HCT116 (cell line): ENCODE results near the gene ARHGAP18. TPM values are rescaled to one million over a fixed set of nuclear protein-coding genes. Genes with fewer than 3 reads are reported as not detected.

ENCODE experiments used
- ATAC-seq: fragments of 200-7000 bp; cut with Tn5 transposase; 2 replicates; pipeline ENCODE4 v1.9.1; 2020; ENCODE audit warnings: mild to moderate bottlenecking, moderate library complexity
- BruUV-seq: library from RNA; stranded (reverse); fragments of 400-500 nt; replicated peaks from 2 replicates; lab custom pipeline; 2021; lab: Mats Ljungman, UMichigan
- CTCF ChIA-PET: fragments of 300-600 bp; sonication (Branson Sonifier 250); formaldehyde crosslinking; loops from one replicate; lab custom pipeline; 2021; ENCODE audit warnings: antibody characterized with exemption; lab: Charles Lee
- POLR2A ChIA-PET: fragments of 300-600, 350-600 bp; sonication (Branson Sonifier 250); formaldehyde crosslinking; loops from one replicate; lab custom pipeline; 2021; ENCODE audit warnings: antibody characterized with exemption; lab: Charles Lee
- RAD21 ChIA-PET, 2 experiments: fragments of 300-600 bp; sonication (Branson Sonifier 250); formaldehyde crosslinking; loops; one replicate each; lab custom pipeline; 2023; ENCODE audit warnings: low total read pairs in 2 of 2; ENCODE audit not compliant: uncharacterized antibody in 2 of 2, unreplicated experiment in 2 of 2, low non-redundant PET in 1 of 2; lab: Charles Lee
- DNase-seq: peaks from one replicate; pipeline ENCODE4 v3.0.0-alpha.2; 2010; ENCODE audit warnings: low read depth, low spot score
- H2AFZ ChIP-seq: fragments of 200-600 bp; shearing (Covaris generic), sonication (generic); 2 replicates; pipeline ENCODE4 v1.6.1; 2017; ENCODE audit warnings: low read depth, mixed run types, mixed read lengths, antibody characterized with exemption, low read length; ENCODE audit not compliant: poor library complexity, severe bottlenecking
- H3K27ac ChIP-seq: 2 replicates; pipeline ENCODE4 v1.5.1; 2012; ENCODE audit warnings: low read depth, low read length
- H3K27me3 ChIP-seq: fragments of 200-600 bp; sonication (generic); 2 replicates; pipeline ENCODE4 v1.6.1; 2016; ENCODE audit warnings: mixed run types, low read length, mixed read lengths; ENCODE audit not compliant: insufficient read depth
- H3K36me3 ChIP-seq, 2 experiments: fragments of 200-500 bp in 1 of 2; fragments of 200-600 bp in 1 of 2; sonication (Bioruptor generic) in 1 of 2; sonication (generic) in 1 of 2; 2 replicates each; pipeline versions ENCODE4 v1.5.1 to v1.6.1; 2014 to 2016; ENCODE audit warnings: low read length in 2 of 2, inconsistent platforms in 1 of 2, mixed read lengths in 1 of 2, mixed run types in 1 of 2; ENCODE audit not compliant: insufficient read depth in 2 of 2, control insufficient read depth in 1 of 2
- H3K4me1 ChIP-seq, 2 experiments: fragments of 200-600 bp in 1 of 2; sonication (generic) in 1 of 2; 2 replicates each; pipeline versions ENCODE4 v1.5.1 to v1.6.1; 2012 to 2017; ENCODE audit warnings: low read length in 2 of 2, inconsistent platforms in 1 of 2, mild to moderate bottlenecking in 1 of 2, mixed read lengths in 1 of 2, mixed run types in 1 of 2, moderate library complexity in 1 of 2; ENCODE audit not compliant: insufficient read depth in 2 of 2, control insufficient read depth in 1 of 2
- H3K4me2 ChIP-seq: fragments of 200-600 bp; sonication (generic); 2 replicates; pipeline ENCODE4 v1.6.1; 2017; ENCODE audit warnings: mixed run types, low read length, mixed read lengths
- H3K4me3 ChIP-seq, 2 experiments: fragments of 200-600 bp in 1 of 2; sonication (generic) in 1 of 2; replicated peaks in 1 of 2; 2 replicates each; pipeline ENCODE4 v1.5.1; 2011 to 2016; ENCODE audit warnings: low read length in 2 of 2, control low read depth in 1 of 2, low read depth in 1 of 2, mild to moderate bottlenecking in 1 of 2, mixed read lengths in 1 of 2, mixed run types in 1 of 2
- H3K79me2 ChIP-seq: fragments of 200-600 bp; sonication (generic); 2 replicates; pipeline ENCODE4 v1.6.1; 2017; ENCODE audit warnings: mild to moderate bottlenecking, mixed run types, low read length, moderate library complexity, mixed read lengths; ENCODE audit not compliant: insufficient read depth
- H3K9ac ChIP-seq: fragments of 200-600 bp; sonication (generic); 2 replicates; pipeline ENCODE4 v1.6.1; 2016; ENCODE audit warnings: low read length, mixed read lengths
- H3K9me2 ChIP-seq: fragments of 200-600 bp; sonication (generic), shearing (Covaris generic); 2 replicates; pipeline ENCODE4 v1.6.1; 2017; ENCODE audit warnings: mixed run types, mild to moderate bottlenecking, moderate library complexity; ENCODE audit not compliant: insufficient read depth
- H3K9me3 ChIP-seq, 2 experiments: fragments of 200-500 bp in 1 of 2; fragments of 200-600 bp in 1 of 2; sonication (Bioruptor generic) in 1 of 2; sonication (generic) in 1 of 2; 2 replicates each; pipeline ENCODE4 v1.6.1; 2014 to 2017; ENCODE audit warnings: low read length in 2 of 2, mixed read lengths in 2 of 2, inconsistent platforms in 1 of 2, low read depth in 1 of 2, mild to moderate bottlenecking in 1 of 2, mixed run types in 1 of 2, moderate library complexity in 1 of 2; ENCODE audit not compliant: control insufficient read depth in 1 of 2, insufficient read depth in 1 of 2
- H4K20me1 ChIP-seq: fragments of 200-600 bp; sonication (generic), shearing (Covaris generic); 2 replicates; pipeline ENCODE4 v1.6.1; 2017; ENCODE audit warnings: mixed run types, mild to moderate bottlenecking, moderate library complexity; ENCODE audit not compliant: insufficient read depth
- CBX3 ChIP-seq: IDR thresholded peaks from 2 replicates; pipeline ENCODE4 v1.6.1; 2012; ENCODE audit warnings: low read depth
- CEBPB ChIP-seq: IDR thresholded peaks from 2 replicates; pipeline ENCODE4 v1.6.1; 2012; ENCODE audit warnings: low read depth
- EGR1 ChIP-seq: IDR thresholded peaks from 2 replicates; pipeline ENCODE4 v1.6.1; 2012; ENCODE audit warnings: low read depth
- EZH2 ChIP-seq: fragments of 200-600 bp; sonication (generic); IDR thresholded peaks from 2 replicates; pipeline ENCODE4 v1.6.1; 2017; ENCODE audit warnings: antibody characterized with exemption, mixed run types
- EZH2phosphoT487 ChIP-seq: fragments of 200-600 bp; IDR thresholded peaks from 2 replicates; pipeline ENCODE4 v1.6.1; 2018; ENCODE audit warnings: antibody characterized with exemption, borderline replicate concordance
- JUND ChIP-seq: IDR thresholded peaks from 2 replicates; pipeline ENCODE4 v1.6.1; 2012
- POLR2A ChIP-seq: IDR thresholded peaks from 2 replicates; pipeline ENCODE4 v1.7.0; 2011; ENCODE audit warnings: borderline replicate concordance; ENCODE audit not compliant: insufficient read depth, insufficient read length; ENCODE audit errors: extremely low read depth
- POLR2AphosphoS5 ChIP-seq: IDR thresholded peaks from 2 replicates; pipeline ENCODE4 v1.6.1; 2011; ENCODE audit warnings: mild to moderate bottlenecking, low read depth, low read length, moderate library complexity
- RAD21 ChIP-seq: IDR thresholded peaks from 2 replicates; pipeline ENCODE4 v1.6.1; 2012; ENCODE audit warnings: low read depth, mild to moderate bottlenecking
- SIN3A ChIP-seq: IDR thresholded peaks from 2 replicates; pipeline ENCODE4 v1.6.1; 2012; ENCODE audit warnings: low read depth
- SRF ChIP-seq: IDR thresholded peaks from 2 replicates; pipeline ENCODE4 v1.6.1; 2012; ENCODE audit warnings: low read depth
- TCF7L2 ChIP-seq: IDR thresholded peaks from 2 replicates; pipeline ENCODE4 v1.7.0; 2011; ENCODE audit warnings: borderline replicate concordance, inconsistent platforms; ENCODE audit not compliant: insufficient read depth, insufficient read length; ENCODE audit errors: extremely low read depth
- YY1 ChIP-seq: IDR thresholded peaks from 2 replicates; pipeline ENCODE4 v1.6.1; 2011; ENCODE audit warnings: low read length, low read depth, moderate library complexity, mild to moderate bottlenecking; ENCODE audit not compliant: insufficient replicate concordance; ENCODE audit errors: extremely low read depth
- ZFX ChIP-seq: fragments of 450-650 bp; IDR thresholded peaks from 2 replicates; pipeline ENCODE4 v1.6.1; 2017
- intact Hi-C: fragments of 100-400 bp; cut with micrococcal nuclease; formaldehyde crosslinking; loops from 2 replicates; pipeline ENCODE4 v1.10.0; 2022
- total RNA-seq: library from RNA; stranded (reverse); gene quantifications from one replicate; pipeline ENCODE4 v1.2.1, GENCODE V29; 2021; ENCODE audit not compliant: unreplicated experiment
- TF ChIP-seq, protein P1 (sequence below), 3 experiments: fragments of 200-600 bp in 1 of 3; sonication (generic) in 1 of 3; IDR thresholded peaks in 2 of 3; conservative IDR thresholded peaks in 1 of 3; 2 replicates each; pipeline ENCODE4 v1.5.1; 2012 to 2017; ENCODE audit warnings: low read depth in 2 of 3, low read length in 2 of 3, antibody characterized with exemption in 1 of 3, borderline replicate concordance in 1 of 3, control low read depth in 1 of 3, mild to moderate bottlenecking in 1 of 3, mixed read lengths in 1 of 3, mixed run types in 1 of 3, moderate library complexity in 1 of 3; ENCODE audit not compliant: insufficient read depth in 1 of 3
- TF ChIP-seq, protein P2 (sequence below): IDR thresholded peaks from 2 replicates; pipeline ENCODE4 v1.6.1; 2012; ENCODE audit warnings: low read depth
- TF ChIP-seq, protein P3 (sequence below): IDR thresholded peaks from 2 replicates; pipeline ENCODE4 v1.6.1; 2012

Gene ARHGAP18
- total RNA-seq, 1 experiment from 2014 or later = 70.3 TPM

DNA sequence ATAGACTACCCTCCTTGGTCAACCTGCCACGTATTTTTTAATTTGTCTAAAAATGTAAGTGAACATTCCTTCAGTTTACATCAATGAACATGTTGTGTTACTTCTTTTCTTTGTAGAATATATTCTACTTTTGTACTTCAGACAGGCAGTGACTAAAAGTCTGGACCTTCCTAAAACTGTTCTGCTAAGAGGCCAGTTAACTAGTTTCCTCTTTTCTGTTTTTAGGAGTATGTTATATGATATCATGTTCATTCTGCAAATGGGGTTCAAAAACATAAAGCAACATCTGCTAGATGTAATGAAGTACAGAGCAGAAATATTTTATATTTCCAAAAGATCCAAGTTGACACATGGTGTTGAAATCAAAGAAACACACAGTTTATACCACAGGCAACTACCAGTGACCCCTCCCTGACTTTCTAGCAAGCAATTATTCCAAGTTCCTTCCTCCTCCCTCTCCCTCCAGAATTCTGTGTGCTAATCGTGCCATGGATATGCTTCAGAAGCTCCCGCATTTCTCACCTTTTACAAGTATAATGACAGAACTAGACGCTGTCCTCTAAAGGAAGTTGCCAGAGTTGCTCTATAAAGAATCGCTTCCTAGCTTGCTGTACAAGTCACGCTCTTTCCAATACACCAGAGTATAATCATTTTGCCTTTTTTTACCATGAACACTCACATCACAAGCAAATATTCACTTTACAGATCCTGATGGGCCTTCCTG is 64.7 kb downstream of the ARHGAP18 start:
- ATAC-seq = peak; percentile 33
- CTCF ChIA-PET = no interaction called here
- peaks cover 67% of the 10 kb centered on the region for H3K79me2 ChIP-seq

More for the DNA sequence above, 64.7 kb downstream of the ARHGAP18 start:
- no peaks in the 10 kb centered on the region for H3K9me3 ChIP-seq
- H2AFZ ChIP-seq = no peak overlapping the region
- intact Hi-C loops = loop anchor here (5.0 kb wide), 2 partner anchors 102 to 148 kb away; no protein-coding TSS in a partner anchor
- TF ChIP-seq, protein P1, sequence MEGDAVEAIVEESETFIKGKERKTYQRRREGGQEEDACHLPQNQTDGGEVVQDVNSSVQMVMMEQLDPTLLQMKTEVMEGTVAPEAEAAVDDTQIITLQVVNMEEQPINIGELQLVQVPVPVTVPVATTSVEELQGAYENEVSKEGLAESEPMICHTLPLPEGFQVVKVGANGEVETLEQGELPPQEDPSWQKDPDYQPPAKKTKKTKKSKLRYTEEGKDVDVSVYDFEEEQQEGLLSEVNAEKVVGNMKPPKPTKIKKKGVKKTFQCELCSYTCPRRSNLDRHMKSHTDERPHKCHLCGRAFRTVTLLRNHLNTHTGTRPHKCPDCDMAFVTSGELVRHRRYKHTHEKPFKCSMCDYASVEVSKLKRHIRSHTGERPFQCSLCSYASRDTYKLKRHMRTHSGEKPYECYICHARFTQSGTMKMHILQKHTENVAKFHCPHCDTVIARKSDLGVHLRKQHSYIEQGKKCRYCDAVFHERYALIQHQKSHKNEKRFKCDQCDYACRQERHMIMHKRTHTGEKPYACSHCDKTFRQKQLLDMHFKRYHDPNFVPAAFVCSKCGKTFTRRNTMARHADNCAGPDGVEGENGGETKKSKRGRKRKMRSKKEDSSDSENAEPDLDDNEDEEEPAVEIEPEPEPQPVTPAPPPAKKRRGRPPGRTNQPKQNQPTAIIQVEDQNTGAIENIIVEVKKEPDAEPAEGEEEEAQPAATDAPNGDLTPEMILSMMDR (IDR thresholded peaks at IDR 0.05 in 2 of 3, conservative IDR thresholded peaks at IDR 0.05 in 1 of 3; ENCODE audit: borderline replicate concordance in 1 of 3, insufficient read depth in 1 of 3, low read depth in 2 of 3, low read length in 2 of 3) = no peak
- TF ChIP-seq ZFX (no peak), POLR2A (no peak), RAD21 (peak; percentile 17; the same call in 1 of the 2 replicates), EZH2 (no peak), SRF (no peak), CEBPB (no peak), SIN3A (peak; percentile 17; the same call in 1 of the 2 replicates), TCF7L2 (peak; percentile 85), YY1 (no peak), EGR1 (no peak), POLR2AphosphoS5 (peak; percentile 41; the same call in 1 of the 2 replicates), CBX3 (no peak), EZH2phosphoT487 (no peak), JUND (no peak)
- TF ChIP-seq, protein P2, sequence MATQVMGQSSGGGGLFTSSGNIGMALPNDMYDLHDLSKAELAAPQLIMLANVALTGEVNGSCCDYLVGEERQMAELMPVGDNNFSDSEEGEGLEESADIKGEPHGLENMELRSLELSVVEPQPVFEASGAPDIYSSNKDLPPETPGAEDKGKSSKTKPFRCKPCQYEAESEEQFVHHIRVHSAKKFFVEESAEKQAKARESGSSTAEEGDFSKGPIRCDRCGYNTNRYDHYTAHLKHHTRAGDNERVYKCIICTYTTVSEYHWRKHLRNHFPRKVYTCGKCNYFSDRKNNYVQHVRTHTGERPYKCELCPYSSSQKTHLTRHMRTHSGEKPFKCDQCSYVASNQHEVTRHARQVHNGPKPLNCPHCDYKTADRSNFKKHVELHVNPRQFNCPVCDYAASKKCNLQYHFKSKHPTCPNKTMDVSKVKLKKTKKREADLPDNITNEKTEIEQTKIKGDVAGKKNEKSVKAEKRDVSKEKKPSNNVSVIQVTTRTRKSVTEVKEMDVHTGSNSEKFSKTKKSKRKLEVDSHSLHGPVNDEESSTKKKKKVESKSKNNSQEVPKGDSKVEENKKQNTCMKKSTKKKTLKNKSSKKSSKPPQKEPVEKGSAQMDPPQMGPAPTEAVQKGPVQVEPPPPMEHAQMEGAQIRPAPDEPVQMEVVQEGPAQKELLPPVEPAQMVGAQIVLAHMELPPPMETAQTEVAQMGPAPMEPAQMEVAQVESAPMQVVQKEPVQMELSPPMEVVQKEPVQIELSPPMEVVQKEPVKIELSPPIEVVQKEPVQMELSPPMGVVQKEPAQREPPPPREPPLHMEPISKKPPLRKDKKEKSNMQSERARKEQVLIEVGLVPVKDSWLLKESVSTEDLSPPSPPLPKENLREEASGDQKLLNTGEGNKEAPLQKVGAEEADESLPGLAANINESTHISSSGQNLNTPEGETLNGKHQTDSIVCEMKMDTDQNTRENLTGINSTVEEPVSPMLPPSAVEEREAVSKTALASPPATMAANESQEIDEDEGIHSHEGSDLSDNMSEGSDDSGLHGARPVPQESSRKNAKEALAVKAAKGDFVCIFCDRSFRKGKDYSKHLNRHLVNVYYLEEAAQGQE = no peak
- TF ChIP-seq, protein P3, sequence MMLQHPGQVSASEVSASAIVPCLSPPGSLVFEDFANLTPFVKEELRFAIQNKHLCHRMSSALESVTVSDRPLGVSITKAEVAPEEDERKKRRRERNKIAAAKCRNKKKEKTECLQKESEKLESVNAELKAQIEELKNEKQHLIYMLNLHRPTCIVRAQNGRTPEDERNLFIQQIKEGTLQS = no peak
- no peaks in the 10 kb centered on the region for H3K36me3 ChIP-seq
- H3K9me2 ChIP-seq = no peaks in the 10 kb centered on the region
- no TSS peak for BruUV-seq
- peak overlapping the region; percentile 71 for H3K4me2 ChIP-seq
- DNase-seq = peak; percentile 54
- H3K27ac ChIP-seq = peak overlapping the region; percentile 99
- no peaks in the 10 kb centered on the region for H3K27me3 ChIP-seq
- RAD21 ChIA-PET = no interaction called here
- H4K20me1 ChIP-seq = no peaks in the 10 kb centered on the region
- POLR2A ChIA-PET = interaction anchor here (0.6 to 1.6 kb wide), 4 partner anchors 38 to 100 kb away, joined by 3 to 4 read pairs (median 3); no protein-coding TSS in a partner anchor
- peaks cover 90 to 98% of the 10 kb centered on the region in 2 experiments for H3K4me1 ChIP-seq
- H3K4me3 ChIP-seq = peak overlapping the region; percentile 4 to 37; a peak in 3 of 4 replicates
- H3K9ac ChIP-seq = peak overlapping the region; percentile 64
